Astrocyte of the cerebellum (primary cell): ENCODE results near the gene LBR.

Experiments
- DNase-seq: peaks from one replicate; pipeline ENCODE4 v3.0.0-alpha.2; 2011; ENCODE audit warnings: low read depth
- H3K4me3 ChIP-seq: 2 replicates; pipeline ENCODE4 v1.5.1; 2011; ENCODE audit warnings: mild to moderate bottlenecking, low read depth, low read length, moderate library complexity
- in situ Hi-C: cut with HindIII; loops from 2 replicates; pipeline ENCODE4 v1.10.0; 2017; ENCODE audit warnings: low sequenced_read_pairs
- TF ChIP-seq, protein P1 (sequence below): IDR thresholded peaks from 2 replicates; pipeline ENCODE4 v1.5.1; 2012; ENCODE audit warnings: low read length, low read depth, moderate library complexity, mild to moderate bottlenecking; ENCODE audit errors: missing control alignments

The LBR gene

DNA sequence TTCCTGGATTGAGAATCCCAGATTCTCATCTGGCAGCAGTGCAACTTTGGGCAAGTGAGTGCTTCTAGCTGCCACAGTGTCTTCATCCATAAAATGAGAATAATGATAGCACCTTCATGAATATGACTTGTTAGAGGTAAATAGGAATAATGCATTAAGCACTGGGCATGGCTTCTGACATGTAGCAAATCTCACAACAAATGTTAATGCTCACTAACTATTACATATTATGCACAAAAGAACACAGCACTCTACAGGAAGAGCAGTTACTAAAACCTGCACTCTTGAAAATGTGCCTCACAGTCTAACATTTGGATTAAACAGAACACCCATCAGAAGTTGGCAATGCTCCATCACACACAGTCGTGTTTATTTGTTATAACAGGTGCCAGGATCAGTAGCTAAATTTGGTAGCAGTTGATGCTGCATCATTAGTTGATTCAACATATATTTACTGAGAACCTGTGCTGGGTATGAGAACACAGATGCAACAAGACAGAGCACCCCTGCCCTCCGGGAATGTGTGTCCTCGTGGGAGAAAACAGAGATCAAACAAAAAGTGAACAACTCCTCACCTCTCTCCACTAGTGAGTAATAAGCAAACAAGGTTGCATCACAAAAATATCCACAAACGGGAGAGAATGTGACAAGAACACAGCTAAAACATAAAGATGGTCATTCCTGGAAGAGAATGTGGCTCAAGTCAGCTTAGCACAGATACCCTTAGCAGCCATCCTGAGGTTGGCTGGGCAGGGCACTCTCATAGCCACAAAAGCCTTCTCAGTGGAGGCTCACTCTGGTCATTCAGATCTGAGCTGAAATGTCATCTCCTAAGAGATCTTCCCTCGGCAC is 26.2 kb upstream of the LBR start:
- TF ChIP-seq, protein P1, sequence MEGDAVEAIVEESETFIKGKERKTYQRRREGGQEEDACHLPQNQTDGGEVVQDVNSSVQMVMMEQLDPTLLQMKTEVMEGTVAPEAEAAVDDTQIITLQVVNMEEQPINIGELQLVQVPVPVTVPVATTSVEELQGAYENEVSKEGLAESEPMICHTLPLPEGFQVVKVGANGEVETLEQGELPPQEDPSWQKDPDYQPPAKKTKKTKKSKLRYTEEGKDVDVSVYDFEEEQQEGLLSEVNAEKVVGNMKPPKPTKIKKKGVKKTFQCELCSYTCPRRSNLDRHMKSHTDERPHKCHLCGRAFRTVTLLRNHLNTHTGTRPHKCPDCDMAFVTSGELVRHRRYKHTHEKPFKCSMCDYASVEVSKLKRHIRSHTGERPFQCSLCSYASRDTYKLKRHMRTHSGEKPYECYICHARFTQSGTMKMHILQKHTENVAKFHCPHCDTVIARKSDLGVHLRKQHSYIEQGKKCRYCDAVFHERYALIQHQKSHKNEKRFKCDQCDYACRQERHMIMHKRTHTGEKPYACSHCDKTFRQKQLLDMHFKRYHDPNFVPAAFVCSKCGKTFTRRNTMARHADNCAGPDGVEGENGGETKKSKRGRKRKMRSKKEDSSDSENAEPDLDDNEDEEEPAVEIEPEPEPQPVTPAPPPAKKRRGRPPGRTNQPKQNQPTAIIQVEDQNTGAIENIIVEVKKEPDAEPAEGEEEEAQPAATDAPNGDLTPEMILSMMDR, result no peak
- in situ Hi-C loops, result loop anchor here (25.0 kb wide), 1 partner anchor 533 kb away; the partner anchor contains the start of gene SDE2
- no peak overlapping the region for H3K4me3 ChIP-seq
- no peak for DNase-seq

DNA sequence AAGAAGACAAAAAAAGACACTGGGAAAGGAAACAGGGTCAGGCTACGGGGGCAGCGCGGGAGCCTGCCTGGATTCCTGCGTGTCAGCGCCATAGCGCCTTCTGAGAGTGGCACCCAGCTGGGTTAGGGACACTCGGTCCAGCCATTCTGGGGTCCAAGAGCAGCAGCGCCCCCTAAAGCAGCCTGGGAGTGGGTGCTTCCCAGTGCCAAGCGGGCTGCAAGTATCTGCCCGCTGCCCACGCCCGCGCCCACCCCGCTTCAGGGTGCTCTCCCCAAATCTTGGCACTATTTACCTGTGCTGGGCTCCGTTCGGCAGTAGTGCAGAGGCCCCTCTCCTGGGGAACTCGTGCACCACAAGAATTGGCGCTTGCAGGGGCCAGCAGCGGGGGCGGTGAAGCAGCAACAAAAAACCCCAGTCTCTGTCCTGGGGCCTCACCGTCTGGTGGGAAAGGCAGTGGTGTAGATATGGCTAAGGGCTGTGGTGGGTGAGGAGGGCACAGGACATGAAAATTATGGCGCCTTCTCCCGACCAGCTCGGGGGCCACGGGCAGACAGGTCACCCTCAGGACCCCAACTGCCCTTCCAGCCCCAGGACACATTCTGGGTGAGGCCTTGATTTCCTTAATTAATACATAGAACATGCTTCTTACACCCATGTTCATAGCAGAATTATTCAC is 24.1 kb upstream of the LBR start:
- TF ChIP-seq, protein P1, result no peak

GRCh38 chr1:225451340-225451739 is 23.5 kb upstream of the LBR start:
- TF ChIP-seq, protein P1, result no peak
- no peak overlapping the region for H3K4me3 ChIP-seq
- no peak for DNase-seq
- in situ Hi-C loops, result loop anchor here (25.0 kb wide), 1 partner anchor 536 kb away; the partner anchor contains the start of gene SDE2

More for the DNA sequence above, 24.1 kb upstream of the LBR start:
- no peak for DNase-seq
- in situ Hi-C loops, result loop anchor here (25.0 kb wide), 1 partner anchor 535 kb away; the partner anchor contains the start of gene SDE2
- no peak overlapping the region for H3K4me3 ChIP-seq

- in situ Hi-C loops, result loop anchor here (25.0 kb wide), 1 partner anchor 537 kb away; the partner anchor contains the start of gene SDE2
- no peak overlapping the region for H3K4me3 ChIP-seq
- no peak for DNase-seq
- TF ChIP-seq, protein P1, result no peak
These were observed 22.8 kb upstream of the LBR start for GRCh38 chr1:225450491-225451191.

GRCh38 chr1:225449774-225450173 is 21.9 kb upstream of the LBR start:
- in situ Hi-C loops, result loop anchor here (25.0 kb wide), 1 partner anchor 538 kb away; the partner anchor contains the start of gene SDE2
- H3K4me3 ChIP-seq, result no peak overlapping the region
- no peak for DNase-seq
- TF ChIP-seq, protein P1, result no peak

- DNase-seq, result no peak
- TF ChIP-seq, protein P1, result no peak
- in situ Hi-C loops, result no loop called here
- no peak overlapping the region for H3K4me3 ChIP-seq
These were observed 21.4 kb upstream of the LBR start for GRCh38 chr1:225449261-225449660.
